ENCODE results near the gene URAD. TPM values are rescaled to one million over a fixed set of nuclear protein-coding genes. Genes with fewer than 3 reads are reported as not detected.
A peak's percentile ranks its signal among the peaks of the same experiment; 100 is the strongest.

URAD gene
- total RNA-seq, 3 donors from 2014 or later = not detected

GRCh38 chr13:27961227-27962085 is 27.0 kb downstream of the URAD start:
- peaks cover 84% of the 10 kb centered on the region for H3K27me3 Mint-ChIP-seq (ENCODE audit: low read depth)
- H3K9me3 Mint-ChIP-seq = no peaks in the 10 kb centered on the region
- H3K4me1 Mint-ChIP-seq (ENCODE audit: low read depth) = peaks cover 12% of the 10 kb centered on the region
- peak overlapping the region; percentile 11 for H3K4me3 Mint-ChIP-seq
- H3K36me3 Mint-ChIP-seq (ENCODE audit: insufficient read depth) = no peaks in the 10 kb centered on the region
- ATAC-seq (no peak), DNase-seq (no peak)

DNA sequence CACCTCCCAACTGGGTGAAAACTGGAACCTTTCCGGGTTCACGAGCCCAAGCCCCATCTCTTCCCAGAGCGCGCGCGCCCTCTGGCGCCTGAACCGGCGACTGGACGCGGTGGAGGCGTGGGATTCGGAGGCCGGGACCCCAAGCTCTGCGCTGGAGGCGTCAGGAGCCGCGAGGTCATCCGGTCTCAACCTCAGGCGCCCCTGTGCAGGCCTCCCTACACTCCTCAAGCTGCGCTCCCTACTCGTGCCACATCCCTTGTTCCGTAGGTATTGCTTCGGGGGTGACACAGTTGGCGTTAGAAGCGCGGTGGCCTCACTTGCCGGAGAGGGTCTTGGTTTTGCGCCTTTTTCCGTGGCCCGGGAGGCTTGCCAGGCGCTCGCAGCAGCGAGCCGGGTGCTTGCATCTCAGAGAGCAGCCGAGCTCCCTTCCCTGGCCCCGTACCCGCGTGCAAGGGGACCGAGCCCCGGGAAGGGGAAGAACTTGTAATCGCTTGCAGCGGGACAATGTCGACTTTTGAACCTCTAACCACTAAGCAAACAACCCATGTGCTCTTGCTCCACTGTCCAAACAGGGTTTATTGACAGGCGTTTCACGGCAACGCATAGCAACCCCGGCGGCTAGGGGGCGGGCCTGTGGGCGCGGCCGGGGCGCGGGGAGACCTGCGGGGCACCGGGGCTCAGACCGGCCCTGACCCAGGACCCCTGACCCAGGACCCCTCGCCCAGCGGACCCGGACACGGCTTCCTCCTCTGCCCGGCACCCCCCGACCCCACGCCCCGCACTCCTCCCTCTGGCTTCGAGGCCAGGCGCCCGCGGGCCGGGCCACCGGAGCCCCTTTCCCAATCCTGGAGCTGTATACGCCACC is 27.9 kb downstream of the URAD start:
- Mint-ChIP-seq H3K4me1 (ENCODE audit: low read depth) (peaks cover 8% of the 10 kb centered on the region), H3K9me3 (no peaks in the 10 kb centered on the region), H3K4me3 (peak overlapping the region; percentile 11), H3K27me3 (ENCODE audit: low read depth) (peaks cover 84% of the 10 kb centered on the region), H3K36me3 (ENCODE audit: insufficient read depth) (no peaks in the 10 kb centered on the region)
- ATAC-seq (peak; percentile 41 to 58), DNase-seq (no peak)

DNA sequence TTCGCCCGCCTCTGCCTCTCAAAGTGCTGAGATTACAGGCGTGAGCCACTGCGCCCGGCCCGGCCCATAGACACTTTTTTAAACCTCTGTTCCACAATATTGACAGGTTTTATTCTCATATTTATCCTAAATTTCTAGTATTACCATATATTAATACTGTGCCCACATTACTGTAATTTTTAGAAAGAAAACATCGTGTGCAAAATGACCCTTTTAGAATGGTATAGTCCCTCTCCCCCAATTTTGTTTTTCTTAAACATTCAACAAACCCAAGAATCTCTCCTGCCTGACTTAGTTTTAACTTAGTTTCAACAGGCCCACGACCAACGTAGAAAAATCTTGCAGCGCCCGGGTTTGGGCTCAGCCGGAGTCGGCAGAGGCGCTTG is 28.5 kb downstream of the URAD start:
- no peaks in the 10 kb centered on the region for H3K36me3 Mint-ChIP-seq (ENCODE audit: insufficient read depth)
- H3K9me3 Mint-ChIP-seq = no peaks in the 10 kb centered on the region
- peaks cover 83% of the 10 kb centered on the region for H3K27me3 Mint-ChIP-seq (ENCODE audit: low read depth)
- ATAC-seq = no peak
- peaks cover 8% of the 10 kb centered on the region for H3K4me1 Mint-ChIP-seq (ENCODE audit: low read depth)
- H3K4me3 Mint-ChIP-seq = peak overlapping the region; percentile 16
- DNase-seq = no peak

GRCh38 chr13:27956576-27957300 is 31.8 kb downstream of the URAD start:
- H3K4me3 Mint-ChIP-seq = no peak overlapping the region
- DNase-seq = no peak
- no peaks in the 10 kb centered on the region for H3K36me3 Mint-ChIP-seq (ENCODE audit: insufficient read depth)
- peaks cover 16% of the 10 kb centered on the region for H3K4me1 Mint-ChIP-seq (ENCODE audit: low read depth)
- no peak for ATAC-seq
- H3K9me3 Mint-ChIP-seq = no peaks in the 10 kb centered on the region
- H3K27me3 Mint-ChIP-seq (ENCODE audit: low read depth) = peaks cover 78% of the 10 kb centered on the region

DNA sequence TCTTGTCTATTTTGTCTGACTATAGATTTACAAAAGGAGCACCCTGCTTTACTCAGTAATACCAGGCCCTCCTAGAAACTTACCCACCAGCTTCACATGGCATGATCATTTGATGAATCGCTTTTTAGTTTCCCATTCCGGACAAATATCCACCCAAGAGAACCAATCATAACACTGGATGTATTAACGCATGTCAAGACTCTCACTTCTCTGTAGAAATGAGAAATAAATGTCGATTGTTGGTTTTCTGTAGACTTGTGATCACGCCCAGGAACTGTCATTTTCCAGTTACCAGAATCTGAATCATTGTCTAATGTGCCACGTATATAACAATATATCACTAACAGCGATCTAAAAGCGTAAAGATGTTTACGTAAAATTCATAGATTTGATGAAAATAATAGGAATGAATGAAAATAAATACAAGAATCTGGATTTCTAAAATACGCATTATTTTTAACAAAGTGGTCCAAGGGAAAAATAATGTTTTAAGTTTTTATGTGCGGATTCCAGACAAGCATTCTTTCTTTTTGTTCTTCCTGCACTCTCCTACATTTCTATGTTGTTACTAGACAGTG is 33.4 kb downstream of the URAD start:
- DNase-seq = no peak
- no peak overlapping the region for H3K4me3 Mint-ChIP-seq

DNA sequence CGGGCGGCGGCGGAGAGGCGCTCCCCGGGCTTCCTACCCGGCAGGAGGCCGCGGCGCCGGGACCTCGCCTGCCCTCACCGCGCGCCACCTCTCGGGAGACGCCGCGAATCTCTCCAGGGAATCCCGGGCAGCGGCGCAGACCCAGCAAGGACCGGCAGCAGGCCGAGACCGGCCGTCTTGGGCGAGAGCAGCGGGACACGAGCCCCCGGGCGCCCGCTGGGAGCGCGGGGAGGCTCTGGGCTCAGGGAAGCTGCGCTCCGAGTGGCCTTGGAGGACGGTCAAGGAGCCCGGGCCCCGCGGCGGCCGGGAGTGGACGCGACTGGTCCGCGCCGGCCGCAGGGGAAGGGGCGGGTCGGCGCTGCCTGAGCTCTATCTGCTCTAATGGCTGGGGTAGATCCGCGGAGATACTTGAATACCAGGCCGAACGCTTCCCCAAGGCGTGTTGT is 34.1 kb downstream of the URAD start:
- Mint-ChIP-seq H3K9me3 (peaks cover 4% of the 10 kb centered on the region), H3K27me3 (ENCODE audit: low read depth) (peaks cover 69% of the 10 kb centered on the region), H3K4me3 (peak overlapping the region; percentile 73), H3K36me3 (ENCODE audit: insufficient read depth) (no peaks in the 10 kb centered on the region), H3K4me1 (ENCODE audit: low read depth) (peaks cover 9% of the 10 kb centered on the region)
- DNase-seq (no peak), ATAC-seq (peak; percentile 34 to 42)

More for the DNA sequence above, 33.4 kb downstream of the URAD start:
- Mint-ChIP-seq H3K4me1 (ENCODE audit: low read depth) (peaks cover 10% of the 10 kb centered on the region), H3K9me3 (peaks cover under 1% of the 10 kb centered on the region), H3K27me3 (ENCODE audit: low read depth) (peaks cover 72% of the 10 kb centered on the region), H3K36me3 (ENCODE audit: insufficient read depth) (no peaks in the 10 kb centered on the region)
- no peak for ATAC-seq

DNA sequence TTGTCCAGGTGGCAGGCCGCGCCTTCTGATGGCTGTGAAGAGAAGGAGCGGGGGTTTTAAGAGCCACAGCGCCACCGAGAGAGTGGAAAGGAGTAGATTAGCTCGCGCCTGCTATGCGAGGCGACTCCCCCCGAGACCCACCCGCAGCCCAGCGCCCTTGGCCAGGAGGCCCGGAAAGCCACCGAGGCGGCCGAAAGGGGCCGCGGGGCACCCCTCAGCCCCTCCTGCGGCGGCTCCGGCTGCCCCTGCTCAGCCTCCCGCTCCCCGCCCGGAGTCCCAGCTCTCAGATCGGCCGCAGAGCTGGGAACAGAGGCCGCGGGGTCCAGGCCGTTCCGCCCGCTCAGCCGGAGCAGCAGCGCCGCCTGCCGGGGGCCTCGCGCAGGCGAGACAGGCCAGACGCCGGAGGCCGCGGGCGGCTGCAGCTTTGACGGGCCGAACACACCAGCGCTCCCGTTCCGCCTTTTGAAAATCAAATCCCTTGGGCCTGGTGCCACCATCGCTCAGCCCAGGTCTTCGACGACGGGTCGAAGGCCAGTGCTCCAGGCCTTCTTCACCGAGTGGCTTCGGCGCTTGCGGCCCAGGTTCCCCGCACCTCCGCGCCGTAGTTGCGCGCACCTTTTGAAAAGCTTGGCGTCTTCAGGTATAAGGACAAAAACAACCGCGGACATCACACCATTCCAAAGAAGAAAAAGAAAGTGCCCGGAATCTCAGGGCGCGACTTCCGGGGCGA is 34.7 kb downstream of the URAD start:
- Mint-ChIP-seq H3K4me3 (peak overlapping the region; percentile 73), H3K9me3 (peaks cover 4% of the 10 kb centered on the region), H3K4me1 (ENCODE audit: low read depth) (peaks cover 9% of the 10 kb centered on the region), H3K36me3 (ENCODE audit: insufficient read depth) (no peaks in the 10 kb centered on the region), H3K27me3 (ENCODE audit: low read depth) (peaks cover 64% of the 10 kb centered on the region)
- DNase-seq (peak; percentile 42), ATAC-seq (peak; percentile 94 to 97)

DNA sequence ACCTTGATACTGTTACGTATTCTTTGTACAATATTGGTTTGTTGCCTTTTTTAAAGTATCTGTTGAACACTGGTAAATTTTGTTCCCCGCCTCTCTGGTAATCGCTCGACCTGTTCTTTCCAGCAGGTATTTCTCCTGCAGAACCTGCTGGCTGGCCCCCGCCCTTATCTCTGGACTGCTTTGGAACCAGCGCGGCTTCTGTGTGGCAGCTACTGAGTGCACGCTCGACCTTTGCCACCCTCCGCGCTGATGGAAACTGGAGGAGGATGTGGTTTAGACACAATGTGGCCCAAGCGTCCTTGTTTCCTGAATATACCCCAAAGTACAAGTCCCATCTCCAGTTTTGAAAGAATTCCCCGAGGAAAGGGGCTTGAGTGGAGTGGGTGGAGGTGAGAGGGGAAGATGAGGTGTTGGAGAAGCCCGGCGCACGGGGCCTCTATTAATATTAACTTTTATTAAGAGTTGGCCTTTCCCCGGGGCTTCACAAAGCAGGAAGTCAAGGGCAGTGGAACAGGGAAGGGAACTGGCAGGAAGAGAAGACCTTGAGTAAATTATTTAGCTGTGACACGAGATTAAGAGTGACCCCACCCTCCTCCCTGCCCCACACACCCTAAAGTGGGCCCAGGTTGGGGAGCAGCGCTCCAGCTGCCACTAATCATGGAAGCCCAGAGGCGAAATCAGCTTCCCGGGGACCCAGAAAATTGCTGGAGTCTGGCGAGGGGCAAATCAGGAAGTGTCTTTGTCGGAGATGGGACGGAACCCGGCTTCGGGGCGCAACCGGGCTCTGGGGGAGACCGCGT is 35.4 kb downstream of the URAD start:
- Mint-ChIP-seq H3K4me3 (peak overlapping the region; percentile 66), H3K27me3 (ENCODE audit: low read depth) (peaks cover 56% of the 10 kb centered on the region), H3K4me1 (ENCODE audit: low read depth) (peaks cover 9% of the 10 kb centered on the region), H3K36me3 (ENCODE audit: insufficient read depth) (no peaks in the 10 kb centered on the region), H3K9me3 (peaks cover 4% of the 10 kb centered on the region)
- ATAC-seq (no peak), DNase-seq (no peak)

GRCh38 chr13:27942972-27943371 is 45.5 kb downstream of the URAD start:
- Mint-ChIP-seq H3K27me3 (ENCODE audit: low read depth) (peaks cover 8% of the 10 kb centered on the region), H3K4me3 (no peak overlapping the region), H3K4me1 (ENCODE audit: low read depth) (no peaks in the 10 kb centered on the region), H3K9me3 (peaks cover 6% of the 10 kb centered on the region), H3K36me3 (ENCODE audit: insufficient read depth) (no peaks in the 10 kb centered on the region)
- ATAC-seq (no peak), DNase-seq (no peak)

GRCh38 chr13:27933580-27934328 is 54.7 kb downstream of the URAD start:
- H3K9me3 Mint-ChIP-seq = no peaks in the 10 kb centered on the region
- peaks cover 34% of the 10 kb centered on the region for H3K27me3 Mint-ChIP-seq (ENCODE audit: low read depth)
- ATAC-seq = no peak
- H3K4me1 Mint-ChIP-seq (ENCODE audit: low read depth) = no peaks in the 10 kb centered on the region
- H3K36me3 Mint-ChIP-seq (ENCODE audit: insufficient read depth) = no peaks in the 10 kb centered on the region
- no peak overlapping the region for H3K4me3 Mint-ChIP-seq
- no peak for DNase-seq

DNA sequence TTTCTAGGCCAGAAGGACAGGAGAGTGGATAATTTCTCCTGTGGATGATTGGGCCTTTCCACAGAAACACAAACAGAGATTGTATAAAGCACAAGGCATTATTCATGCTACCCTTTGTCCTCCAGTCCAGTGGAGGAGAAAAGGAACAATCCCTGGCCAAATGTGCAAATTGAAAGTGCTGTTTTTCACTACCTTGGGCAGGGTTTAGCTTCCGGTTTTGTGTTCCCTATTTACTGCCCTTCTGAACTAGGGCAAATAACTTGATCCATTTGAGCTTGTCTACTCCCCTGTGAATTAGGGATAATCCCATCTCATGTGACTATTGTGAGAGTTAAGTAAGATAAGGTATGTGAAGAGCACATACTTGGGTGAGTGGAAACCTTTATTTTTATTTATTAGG is 55.4 kb downstream of the URAD start:
- no peak for ATAC-seq

DNA sequence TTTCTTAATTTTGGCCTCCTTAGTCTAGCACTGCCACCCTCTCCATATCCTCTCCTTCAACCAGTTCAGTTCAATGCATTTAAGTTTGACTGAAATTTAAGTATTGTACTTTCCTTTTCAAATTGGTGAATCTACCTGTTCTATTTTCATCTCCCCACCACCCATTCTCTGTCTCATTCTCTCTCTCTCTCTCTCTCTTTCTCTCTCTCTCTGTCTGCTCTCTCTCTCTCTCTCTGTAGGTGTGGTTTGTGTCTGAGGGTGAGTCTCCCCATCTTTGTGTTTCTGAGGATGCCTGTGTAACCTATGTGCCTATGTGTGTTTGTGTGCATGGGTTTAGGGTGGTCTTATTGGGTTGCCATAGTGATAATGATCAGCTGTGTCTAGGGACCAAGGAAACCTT is 58.6 kb downstream of the URAD start:
- H3K4me3 Mint-ChIP-seq = no peak overlapping the region
- DNase-seq (no peak), ATAC-seq (no peak)
- H3K4me1 Mint-ChIP-seq (ENCODE audit: low read depth) = peaks cover 16% of the 10 kb centered on the region
- H3K27me3 Mint-ChIP-seq (ENCODE audit: low read depth) = peaks cover 72% of the 10 kb centered on the region
- no peaks in the 10 kb centered on the region for H3K36me3 Mint-ChIP-seq (ENCODE audit: insufficient read depth)
- no peaks in the 10 kb centered on the region for H3K9me3 Mint-ChIP-seq

More for the DNA sequence above, 55.4 kb downstream of the URAD start:
- Mint-ChIP-seq H3K36me3 (ENCODE audit: insufficient read depth) (no peaks in the 10 kb centered on the region), H3K4me1 (ENCODE audit: low read depth) (no peaks in the 10 kb centered on the region), H3K9me3 (no peaks in the 10 kb centered on the region), H3K4me3 (no peak overlapping the region), H3K27me3 (ENCODE audit: low read depth) (peaks cover 41% of the 10 kb centered on the region)
- DNase-seq = no peak
